Right atrium auricular region (tissue), 2 donors: ENCODE measurements around the gene GSDME. TPM values are rescaled to one million over a fixed set of nuclear protein-coding genes. Genes with fewer than 3 reads are reported as not detected.

Experiments
- DNase-seq: peaks from one replicate; pipeline ENCODE4 v3.0.0-alpha.2; 2019; ENCODE audit warnings: low spot score
- H3K27ac ChIP-seq, 2 donors: fragments of 200-600 bp; sonication (generic); 1 replicate in 1 of 2; 2 replicates in 1 of 2; pipeline ENCODE4 v1.5.1; 2016 to 2019
- H3K27me3 ChIP-seq, 2 donors: fragments of 200-600 bp; sonication (generic); one replicate each; pipeline versions ENCODE4 v1.5.1 to v1.6.0; 2017 to 2019
- H3K36me3 ChIP-seq: fragments of 200-600 bp; sonication (generic); one replicate; pipeline ENCODE4 v1.5.1; 2016
- H3K4me1 ChIP-seq, 2 donors: fragments of 200-600 bp; sonication (generic); one replicate each; pipeline versions ENCODE4 v1.5.1 to v1.6.0; 2017 to 2019
- H3K4me3 ChIP-seq, 2 donors: fragments of 200-600 bp; sonication (generic); 1 replicate in 1 of 2; 2 replicates in 1 of 2; pipeline ENCODE4 v1.5.1; 2017 to 2019; ENCODE audit warnings: mild to moderate bottlenecking in 1 of 2, moderate library complexity in 1 of 2
- H3K9me3 ChIP-seq, 2 donors: fragments of 200-600 bp; sonication (generic); one replicate each; pipeline ENCODE4 v1.5.1; 2019
- total RNA-seq, 2 donors: library from RNA; depleted of rRNA; stranded (reverse); fragments of >200 nt; gene quantifications; one replicate each; pipeline ENCODE4 v1.1.0, GENCODE V29; 2016
- TF ChIP-seq, protein P1 (sequence below), 2 donors: fragments of 200-600 bp; sonication (generic); IDR thresholded peaks; one replicate each; pipeline ENCODE4 v1.5.1; 2019; ENCODE audit warnings: antibody characterized with exemption in 2 of 2

GSDME gene
- total RNA-seq, 2 donors from 2014 or later = 7.7 to 11.9 TPM

DNA sequence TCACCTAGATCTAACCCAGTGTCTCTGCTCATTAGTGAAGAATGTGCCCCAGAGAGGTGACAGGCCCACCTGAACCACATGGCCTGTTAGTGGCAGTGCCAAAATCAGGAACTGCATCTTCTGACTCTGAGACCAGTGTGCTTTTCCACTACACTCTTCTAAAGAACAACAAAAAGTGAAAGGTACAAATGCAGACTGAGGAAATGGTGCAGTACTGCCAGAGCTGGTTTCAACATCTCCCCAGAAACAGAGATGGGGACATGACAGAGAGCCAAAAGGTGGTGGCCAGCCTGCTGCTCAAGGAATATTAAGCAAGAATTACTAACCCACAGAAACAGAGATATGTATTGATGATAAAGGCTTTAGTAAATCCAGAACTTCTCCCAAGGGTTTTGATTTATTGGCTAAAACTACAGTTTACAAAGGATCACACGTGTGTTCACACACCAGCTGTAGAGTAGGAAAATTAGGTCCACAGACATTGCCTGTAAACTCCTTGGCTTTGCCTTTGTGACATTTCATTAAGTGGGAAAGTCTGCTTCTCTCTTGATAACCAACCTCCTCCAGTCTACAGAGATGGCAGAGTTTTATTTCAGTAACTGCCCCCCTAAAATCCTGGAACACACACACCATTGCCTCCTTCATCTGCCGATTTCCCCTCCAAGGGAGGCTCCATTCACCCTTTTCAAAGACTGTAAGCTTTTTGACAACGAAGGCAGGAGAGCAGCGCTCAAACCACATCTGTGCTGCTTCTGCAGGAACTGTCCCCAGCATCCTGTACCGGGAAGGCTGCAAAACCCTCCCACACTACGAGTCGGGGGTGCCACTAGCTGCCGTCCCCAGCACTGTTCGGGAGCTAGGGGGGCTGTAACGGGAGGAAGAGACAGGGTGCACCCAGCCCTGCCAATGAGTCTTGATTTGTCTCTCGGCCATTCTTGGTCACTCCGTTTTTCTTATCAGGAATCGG is 29.8 kb downstream of the GSDME start:
- Histone ChIP-seq H3K27ac (peak overlapping the region; percentile 31 to 54), H3K36me3 (no peaks in the 10 kb centered on the region), H3K27me3 (no peaks in the 10 kb centered on the region), H3K4me3 (no peak overlapping the region), H3K4me1 (peaks cover 0 to 17% of the 10 kb centered on the region in 2 donors), H3K9me3 (no peaks in the 10 kb centered on the region)
- TF ChIP-seq, protein P1, sequence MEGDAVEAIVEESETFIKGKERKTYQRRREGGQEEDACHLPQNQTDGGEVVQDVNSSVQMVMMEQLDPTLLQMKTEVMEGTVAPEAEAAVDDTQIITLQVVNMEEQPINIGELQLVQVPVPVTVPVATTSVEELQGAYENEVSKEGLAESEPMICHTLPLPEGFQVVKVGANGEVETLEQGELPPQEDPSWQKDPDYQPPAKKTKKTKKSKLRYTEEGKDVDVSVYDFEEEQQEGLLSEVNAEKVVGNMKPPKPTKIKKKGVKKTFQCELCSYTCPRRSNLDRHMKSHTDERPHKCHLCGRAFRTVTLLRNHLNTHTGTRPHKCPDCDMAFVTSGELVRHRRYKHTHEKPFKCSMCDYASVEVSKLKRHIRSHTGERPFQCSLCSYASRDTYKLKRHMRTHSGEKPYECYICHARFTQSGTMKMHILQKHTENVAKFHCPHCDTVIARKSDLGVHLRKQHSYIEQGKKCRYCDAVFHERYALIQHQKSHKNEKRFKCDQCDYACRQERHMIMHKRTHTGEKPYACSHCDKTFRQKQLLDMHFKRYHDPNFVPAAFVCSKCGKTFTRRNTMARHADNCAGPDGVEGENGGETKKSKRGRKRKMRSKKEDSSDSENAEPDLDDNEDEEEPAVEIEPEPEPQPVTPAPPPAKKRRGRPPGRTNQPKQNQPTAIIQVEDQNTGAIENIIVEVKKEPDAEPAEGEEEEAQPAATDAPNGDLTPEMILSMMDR (IDR thresholded peaks at IDR 0.05) = no peak
- DNase-seq = peak; percentile 77

DNA sequence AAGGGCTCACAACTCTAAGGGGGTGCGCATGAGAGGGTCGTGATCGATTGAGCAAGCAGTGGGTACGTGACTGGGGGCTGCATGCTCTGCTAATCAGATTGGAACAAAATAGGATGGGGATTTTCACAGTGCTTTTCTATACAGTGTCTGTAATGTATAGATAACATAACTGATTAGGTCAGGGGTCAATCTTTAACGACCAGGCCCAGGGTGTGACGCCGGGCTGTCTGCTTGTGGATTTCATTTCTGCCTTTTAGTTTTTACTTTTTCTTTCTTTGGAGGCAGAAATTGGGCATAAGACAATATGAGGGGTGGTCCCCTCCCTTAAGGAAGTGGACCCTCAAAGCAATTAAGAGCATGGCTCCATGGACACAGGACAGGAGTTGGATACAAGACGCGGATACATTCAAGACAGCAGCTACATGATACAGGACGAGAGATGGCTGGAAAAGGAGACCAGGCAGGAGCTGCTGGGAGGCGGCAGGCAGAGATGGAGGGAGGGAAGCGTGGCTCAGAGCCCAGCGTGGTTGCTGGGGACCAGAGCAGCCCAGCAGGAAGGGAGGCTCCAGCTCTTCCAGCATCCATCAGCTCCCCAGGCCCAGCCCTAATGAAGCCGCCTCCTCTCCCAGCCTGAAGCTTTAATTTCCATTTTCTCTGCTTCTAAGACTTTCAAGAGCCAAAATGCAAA is 31.6 kb downstream of the GSDME start:
- Histone ChIP-seq H3K27ac (no peak overlapping the region), H3K36me3 (no peaks in the 10 kb centered on the region), H3K27me3 (no peaks in the 10 kb centered on the region), H3K9me3 (no peaks in the 10 kb centered on the region), H3K4me1 (peaks cover 0 to 17% of the 10 kb centered on the region in 2 donors), H3K4me3 (no peak overlapping the region)
- TF ChIP-seq, protein P1 (IDR thresholded peaks at IDR 0.05) = no peak
- DNase-seq = peak; percentile 58

DNA sequence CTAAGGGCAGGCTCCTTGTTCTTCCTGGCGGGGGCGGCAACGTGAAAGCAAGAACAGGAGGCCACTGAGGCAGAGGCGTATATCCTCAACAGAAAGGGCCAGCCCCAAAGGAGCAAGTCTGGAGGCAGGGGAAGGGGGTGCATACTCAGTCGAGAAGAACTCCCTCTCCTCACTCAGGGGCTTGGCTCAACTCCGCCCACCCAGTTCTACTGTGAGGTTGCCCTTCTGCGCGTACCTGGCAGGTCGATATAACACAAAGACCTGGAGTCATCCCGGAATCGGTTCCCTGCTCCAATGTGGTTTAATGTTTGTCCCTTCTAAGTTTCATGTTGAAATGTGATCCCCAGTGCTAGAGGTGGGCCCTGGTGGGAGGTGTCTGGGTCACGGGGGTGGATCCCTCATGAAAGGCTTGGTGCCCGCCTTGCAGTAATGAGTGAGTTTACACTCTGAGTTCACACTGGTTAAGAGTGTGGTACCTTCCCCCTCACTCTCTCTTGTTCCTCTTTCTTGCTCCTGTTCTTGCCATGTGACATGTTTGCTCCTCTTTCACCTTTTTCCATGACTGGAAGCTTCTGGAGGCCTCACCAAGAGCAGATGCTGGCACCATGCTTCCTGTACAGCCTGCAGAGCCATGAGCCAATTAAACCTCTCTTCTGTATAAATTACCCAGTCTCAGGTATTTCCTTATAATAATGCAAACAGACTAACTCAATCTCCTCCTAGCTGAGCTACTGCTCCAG is 32.6 kb downstream of the GSDME start:
- Histone ChIP-seq H3K4me3 (no peak overlapping the region), H3K4me1 (peaks cover 0 to 16% of the 10 kb centered on the region in 2 donors), H3K9me3 (no peaks in the 10 kb centered on the region), H3K27me3 (no peaks in the 10 kb centered on the region), H3K36me3 (no peaks in the 10 kb centered on the region), H3K27ac (no peak overlapping the region)
- TF ChIP-seq, protein P1 (IDR thresholded peaks at IDR 0.05) = no peak
- peak; percentile 51 for DNase-seq

DNA sequence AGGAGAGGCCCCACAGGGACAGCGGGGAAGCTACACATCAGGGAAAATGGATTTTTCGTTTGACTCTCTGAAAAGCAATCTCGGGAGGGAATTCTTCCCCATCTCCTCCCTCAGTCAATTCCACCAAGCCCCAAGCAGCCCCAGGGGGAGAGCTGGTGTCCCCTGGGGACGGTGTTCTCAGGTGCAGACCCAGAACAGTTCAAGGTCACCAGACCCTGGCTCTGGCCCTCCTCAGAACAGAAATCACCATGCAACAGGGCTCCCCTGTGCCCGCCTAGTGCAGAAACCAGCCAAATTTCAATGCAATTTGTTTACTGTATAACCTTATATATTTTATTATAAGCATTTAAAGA is 34.1 kb downstream of the GSDME start:
- Histone ChIP-seq H3K27ac (no peak overlapping the region), H3K4me3 (no peak overlapping the region), H3K4me1 (peaks cover 0 to 3% of the 10 kb centered on the region in 2 donors), H3K36me3 (no peaks in the 10 kb centered on the region), H3K9me3 (no peaks in the 10 kb centered on the region), H3K27me3 (no peaks in the 10 kb centered on the region)
- DNase-seq = no peak
- TF ChIP-seq, protein P1 (IDR thresholded peaks at IDR 0.05) = no peak

DNA sequence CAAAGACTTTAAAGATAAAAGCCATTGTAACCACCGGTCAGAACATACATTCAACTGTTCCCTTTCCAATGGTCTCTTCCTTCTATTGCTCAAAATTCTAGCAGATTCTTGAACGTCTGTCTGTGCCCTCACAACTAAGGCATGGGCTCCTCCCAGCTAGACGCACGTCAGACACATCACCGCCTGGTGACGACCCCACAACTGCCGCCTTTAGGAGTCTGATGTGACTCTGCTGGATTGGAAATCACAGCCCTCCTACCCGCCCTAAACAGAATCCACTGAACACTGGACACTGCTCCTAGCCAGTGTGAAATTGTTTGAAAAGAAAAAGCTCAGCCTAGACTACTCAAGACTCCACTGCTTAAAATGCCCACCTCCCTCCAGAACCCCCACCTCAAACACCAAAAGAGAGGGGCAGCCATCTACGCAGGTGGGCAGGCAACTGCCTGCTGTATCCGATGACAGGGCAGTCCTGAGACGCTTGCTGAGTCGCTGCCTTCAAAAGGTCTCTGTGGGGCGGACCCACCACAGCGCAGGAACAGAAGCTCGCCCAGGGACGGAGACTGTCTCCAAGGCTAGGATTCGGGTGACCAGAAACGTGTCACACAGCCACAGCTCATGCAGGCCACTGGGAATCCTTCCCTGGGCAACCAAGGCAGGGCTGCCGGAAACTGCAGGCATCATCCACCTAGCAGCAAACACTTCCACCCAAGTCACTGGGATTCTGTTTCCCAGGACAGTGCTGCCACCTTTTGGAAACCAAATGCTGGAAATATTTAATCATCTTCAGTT is 34.7 kb downstream of the GSDME start:
- TF ChIP-seq, protein P1 (IDR thresholded peaks at IDR 0.05) = peak; percentile 15 to 54
- Histone ChIP-seq H3K4me3 (no peak overlapping the region), H3K36me3 (no peaks in the 10 kb centered on the region), H3K27me3 (no peaks in the 10 kb centered on the region), H3K9me3 (no peaks in the 10 kb centered on the region), H3K4me1 (no peaks in the 10 kb centered on the region), H3K27ac (no peak overlapping the region)
- peak; percentile 49 for DNase-seq
